HG02623 (cell line): ENCODE measurements around the gene NPAS3.

Experiments used
- ATAC-seq: cut with Tn5 transposase; IDR thresholded peaks from one replicate; pipeline ENCODE4 v1.9.1; 2021; ENCODE audit warnings: moderate library complexity; ENCODE audit not compliant: unreplicated experiment

NPAS3 gene

DNA sequence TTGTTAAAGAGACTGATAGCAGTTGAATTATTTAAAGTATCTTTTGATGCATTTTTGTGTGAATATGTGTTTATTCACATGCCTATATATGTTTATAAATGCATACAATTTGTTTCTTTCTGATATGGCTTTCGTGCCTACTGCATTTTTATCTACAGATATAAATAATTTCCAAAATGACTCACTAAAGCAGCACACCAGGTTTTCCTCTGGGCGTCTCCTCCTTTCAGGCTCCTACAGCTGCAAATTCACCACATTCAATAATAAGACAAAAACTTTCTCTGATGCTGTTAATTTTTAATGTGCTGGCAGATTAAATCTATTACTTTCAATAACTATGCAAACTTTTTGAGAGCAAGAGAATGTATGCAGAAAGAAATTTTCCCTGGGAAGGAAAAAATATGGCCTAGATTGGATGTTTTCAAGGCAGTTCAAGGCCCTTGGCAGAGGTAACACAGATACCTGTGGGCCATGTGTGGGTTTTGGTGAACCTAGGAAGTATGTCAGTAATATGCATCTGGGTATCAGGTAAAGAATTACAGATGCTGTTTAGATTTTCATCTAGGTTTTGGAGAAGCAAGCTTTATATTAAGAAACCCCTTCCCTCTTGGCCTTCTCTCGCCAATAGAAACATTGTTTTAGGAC is 630.4 kb downstream of the NPAS3 start:
- no peak for ATAC-seq

GRCh38 chr14:33569821-33570687 is 631.4 kb downstream of the NPAS3 start:
- no peak for ATAC-seq

- ATAC-seq = no peak
Observed at GRCh38 chr14:33570694-33571310, 632.1 kb downstream of the NPAS3 start.

DNA sequence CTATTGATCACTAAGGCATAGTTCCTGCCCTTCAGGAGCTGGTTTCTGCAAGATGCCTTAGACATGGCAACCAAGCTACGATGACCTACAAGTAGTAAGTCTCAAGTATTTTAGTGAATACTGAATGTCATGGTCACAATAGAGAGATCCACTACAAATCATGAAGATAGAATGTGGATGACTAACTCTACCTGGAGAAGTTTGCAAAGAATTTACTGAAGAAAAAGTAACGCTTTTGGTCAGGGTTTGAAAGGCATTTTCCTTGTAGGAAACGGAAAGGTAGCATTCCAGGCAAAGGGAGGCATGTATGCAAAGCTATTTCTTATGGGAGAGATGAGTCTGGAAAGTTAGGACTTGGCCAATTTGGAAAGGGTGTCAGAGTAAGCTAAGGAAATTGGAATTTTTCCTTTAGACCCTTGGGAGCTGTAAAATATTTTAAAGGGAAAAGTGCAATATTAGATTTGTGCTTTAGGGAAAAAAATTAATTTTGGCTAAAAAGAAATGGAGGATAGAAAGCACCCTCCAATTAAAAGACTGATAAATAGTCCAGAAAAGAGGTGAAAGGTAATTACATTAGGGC is 634.7 kb downstream of the NPAS3 start:
- no peak for ATAC-seq

DNA sequence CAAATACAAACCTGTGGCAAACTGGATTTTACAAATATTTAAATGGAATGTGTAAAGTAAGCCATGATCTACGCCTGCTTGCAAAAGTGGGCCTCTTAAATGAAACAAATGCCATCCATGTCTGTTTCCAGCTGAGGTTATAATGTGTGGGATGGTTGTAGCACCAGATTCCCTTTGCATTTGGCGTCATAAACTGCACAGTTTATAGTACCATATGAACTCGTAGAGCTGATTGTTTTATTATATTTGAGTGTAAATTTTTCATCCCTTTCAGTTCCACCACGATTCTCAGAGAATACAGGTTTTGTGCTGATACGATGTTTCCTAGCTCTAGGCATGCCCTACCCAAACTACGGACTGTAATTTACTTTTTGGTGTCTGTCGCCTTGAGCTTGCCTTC is 637.3 kb downstream of the NPAS3 start:
- no peak for ATAC-seq

- ATAC-seq = no peak
Observed at GRCh38 chr14:33578461-33579216, 640.0 kb downstream of the NPAS3 start.

DNA sequence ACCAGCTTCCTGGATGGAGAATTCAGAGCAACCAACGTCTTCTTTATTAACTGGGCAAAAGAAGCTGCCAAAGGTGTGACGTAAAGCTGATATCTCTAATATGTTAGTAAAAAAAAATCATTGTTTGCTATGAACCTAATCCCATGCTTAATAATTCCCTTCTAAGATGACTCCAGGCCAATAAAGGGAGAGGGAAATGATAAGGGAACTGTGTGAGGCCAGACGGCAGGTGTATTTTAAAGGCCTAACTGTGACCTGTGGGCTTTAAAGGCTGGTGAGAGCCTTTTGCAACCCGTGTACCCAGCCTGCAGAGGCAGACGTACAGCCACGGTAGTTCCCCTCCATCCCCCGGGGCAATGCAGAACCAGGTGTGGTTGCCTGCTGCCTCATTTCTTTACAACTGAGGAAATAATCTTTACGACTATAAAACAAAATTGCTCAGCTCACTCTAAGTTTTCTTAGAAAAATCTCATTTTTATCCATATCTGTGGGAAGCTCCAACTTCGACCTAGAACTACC is 641.6 kb downstream of the NPAS3 start:
- no peak for ATAC-seq

DNA sequence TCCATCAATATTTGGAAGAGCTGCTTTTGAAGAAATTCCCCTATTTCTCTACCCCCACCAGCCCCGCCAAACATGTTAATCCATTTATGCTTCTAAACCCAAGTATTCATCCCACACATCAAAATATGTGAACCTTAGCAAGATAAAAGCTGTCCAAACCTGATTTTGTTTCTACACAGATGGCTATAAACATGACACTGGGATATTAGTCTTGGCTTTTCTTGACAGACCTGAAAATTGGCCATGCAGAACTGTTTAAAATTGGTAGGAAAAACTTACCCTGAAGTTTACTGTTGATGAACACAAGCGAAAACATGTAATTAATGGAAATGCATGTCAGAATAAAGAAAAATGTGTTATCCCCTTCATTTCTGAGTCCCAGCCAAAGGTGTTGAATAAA is 642.2 kb downstream of the NPAS3 start:
- no peak for ATAC-seq

- ATAC-seq = no peak
Observed at GRCh38 chr14:33584697-33585096, 646.0 kb downstream of the NPAS3 start.

- ATAC-seq = no peak
Observed at GRCh38 chr14:33586806-33587205, 648.1 kb downstream of the NPAS3 start.

- no peak for ATAC-seq
Observed at GRCh38 chr14:33587791-33588190, 649.1 kb downstream of the NPAS3 start.

- no peak for ATAC-seq
Observed at GRCh38 chr14:33588771-33589170, 650.1 kb downstream of the NPAS3 start.

GRCh38 chr14:33589334-33589733 is 650.7 kb downstream of the NPAS3 start:
- ATAC-seq = no peak

- ATAC-seq = no peak
Observed at GRCh38 chr14:33590891-33591630, 652.4 kb downstream of the NPAS3 start.

- no peak for ATAC-seq
Observed at GRCh38 chr14:33592297-33592696, 653.6 kb downstream of the NPAS3 start.

DNA sequence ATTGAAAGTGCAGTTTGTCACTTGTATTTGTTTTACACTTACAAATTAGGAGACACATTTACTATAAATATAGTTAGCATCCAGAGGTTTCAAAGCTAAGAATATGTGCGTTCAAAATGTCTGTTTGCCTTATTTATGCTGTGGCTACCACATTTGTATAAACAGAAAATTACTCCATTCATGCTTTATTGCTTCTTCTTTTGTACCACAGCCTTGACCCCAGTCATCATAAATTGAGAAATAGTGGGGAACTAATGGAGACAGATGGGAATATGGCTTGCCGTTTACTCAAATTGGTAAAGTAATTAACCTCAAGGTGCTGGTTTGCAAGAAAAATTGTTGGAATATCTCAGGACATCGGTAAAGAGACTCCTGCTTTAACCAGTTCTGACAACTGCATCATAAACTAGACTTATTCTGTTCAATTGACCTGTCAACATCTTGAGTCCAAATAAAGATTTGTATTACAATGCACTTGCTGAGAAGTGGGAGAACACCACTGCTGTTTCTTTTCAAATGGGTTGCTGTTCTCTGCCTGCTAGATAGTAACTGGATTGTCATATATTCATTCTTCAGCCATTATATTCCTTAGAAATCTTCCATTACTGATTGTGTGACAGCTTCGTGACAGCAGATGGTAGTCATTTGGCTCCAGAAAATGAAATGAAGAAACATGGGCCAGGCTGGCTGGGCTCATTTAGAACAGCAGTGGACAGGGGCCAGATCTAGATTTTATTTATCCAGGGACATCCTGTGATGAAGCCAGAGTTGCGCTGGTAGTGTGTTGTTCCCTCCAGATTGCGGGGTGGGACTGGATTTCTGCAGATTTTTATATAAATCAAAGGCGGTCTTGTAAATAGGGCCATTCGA is 657.8 kb downstream of the NPAS3 start:
- ATAC-seq = no peak

DNA sequence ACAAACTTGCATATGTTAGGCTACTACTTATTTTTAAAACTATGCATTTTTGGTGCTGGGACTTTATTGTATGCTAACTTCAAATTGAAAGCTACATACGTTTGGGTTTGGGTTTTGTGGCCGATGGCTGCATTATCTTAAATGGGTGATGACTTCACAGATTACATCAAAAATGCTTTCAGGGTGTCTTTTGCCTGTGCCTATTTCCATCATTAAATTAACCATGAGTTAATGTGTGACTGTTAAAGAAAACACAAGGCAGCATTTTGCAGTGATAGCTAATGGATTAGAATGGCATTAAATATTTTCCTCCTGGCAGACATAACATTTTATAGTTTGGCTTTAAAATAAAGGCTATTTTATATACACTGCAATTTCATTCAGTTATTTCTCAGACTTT is 659.9 kb downstream of the NPAS3 start:
- no peak for ATAC-seq

- ATAC-seq = no peak
Observed at GRCh38 chr14:33602396-33602795, 663.7 kb downstream of the NPAS3 start.

GRCh38 chr14:33606591-33606990 is 667.9 kb downstream of the NPAS3 start:
- ATAC-seq = no peak
